Endothelial cell (in vitro differentiated cells): ENCODE measurements around the gene OLAH. TPM values are rescaled to one million over a fixed set of nuclear protein-coding genes. Genes with fewer than 3 reads are reported as not detected.

ENCODE experiments used
- DNase-seq: peaks from one replicate; pipeline ENCODE4 v3.0.0; 2021; ENCODE audit warnings: low spot score
- H3K27ac Mint-ChIP-seq: one replicate; pipeline ENCODE4 v1.8.0; 2021; ENCODE audit warnings: mixed read lengths, inconsistent platforms; ENCODE audit not compliant: unreplicated experiment
- H3K27me3 Mint-ChIP-seq: one replicate; pipeline ENCODE4 v1.8.0; 2021; ENCODE audit warnings: mild to moderate bottlenecking, moderate library complexity, mixed read lengths, inconsistent platforms; ENCODE audit not compliant: unreplicated experiment
- H3K36me3 Mint-ChIP-seq: one replicate; pipeline ENCODE4 v1.8.0; 2021; ENCODE audit warnings: mild to moderate bottlenecking, low read depth, mixed read lengths, inconsistent platforms; ENCODE audit not compliant: unreplicated experiment
- H3K4me1 Mint-ChIP-seq: one replicate; pipeline ENCODE4 v1.8.0; 2021; ENCODE audit warnings: mild to moderate bottlenecking, mixed read lengths, inconsistent platforms; ENCODE audit not compliant: unreplicated experiment
- H3K4me3 Mint-ChIP-seq: one replicate; pipeline ENCODE4 v1.8.0; 2021; ENCODE audit warnings: mild to moderate bottlenecking, mixed read lengths, inconsistent platforms; ENCODE audit not compliant: unreplicated experiment
- H3K9me3 Mint-ChIP-seq: one replicate; pipeline ENCODE4 v1.8.0; 2021; ENCODE audit warnings: mixed read lengths, inconsistent platforms; ENCODE audit not compliant: unreplicated experiment
- CTCF ChIP-seq: fragments of 200-600 bp; sonication (generic); IDR thresholded peaks from one replicate; pipeline ENCODE4 v1.5.0; 2021; ENCODE audit warnings: antibody characterized with exemption; ENCODE audit not compliant: unreplicated experiment
- total RNA-seq: library from RNA; stranded (reverse); fragmentation: NEBNext Ultra II Directional; extraction: Animal tissue kit (Norgen Biotek cat#: 25700); gene quantifications from one replicate; pipeline ENCODE4 v1.2.1, GENCODE V29; 2021; ENCODE audit not compliant: unreplicated experiment

The OLAH gene
- total RNA-seq, 1 donor from 2014 or later: 0.54 TPM

DNA sequence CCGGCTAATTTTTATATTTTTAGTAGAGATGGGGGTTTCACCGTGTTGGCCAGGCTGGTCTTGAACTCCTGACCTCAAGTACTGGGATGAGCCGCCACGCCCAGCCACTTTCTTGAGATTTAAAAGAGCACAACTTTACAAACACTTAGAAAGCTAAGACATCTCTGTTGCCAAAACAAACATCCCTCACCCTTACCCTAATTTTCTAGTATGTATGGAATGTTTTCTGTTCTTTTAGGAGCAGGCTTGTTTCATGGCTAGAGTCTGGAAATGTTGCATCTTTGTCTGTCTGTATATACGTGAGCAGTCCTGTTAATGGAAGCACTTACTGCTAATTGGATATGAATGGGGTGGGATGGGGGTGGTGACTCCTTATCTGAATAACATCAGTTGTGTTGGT is 2.9 kb downstream of the OLAH start:
- peaks cover 2% of the 10 kb centered on the region for H3K4me1 Mint-ChIP-seq
- H3K9me3 Mint-ChIP-seq: no peaks in the 10 kb centered on the region
- no peak overlapping the region for H3K4me3 Mint-ChIP-seq
- no peak for TF ChIP-seq CTCF
- H3K27ac Mint-ChIP-seq: no peak overlapping the region
- H3K36me3 Mint-ChIP-seq: peaks cover 4% of the 10 kb centered on the region
- DNase-seq: no peak
- H3K27me3 Mint-ChIP-seq: peaks cover 2% of the 10 kb centered on the region

DNA sequence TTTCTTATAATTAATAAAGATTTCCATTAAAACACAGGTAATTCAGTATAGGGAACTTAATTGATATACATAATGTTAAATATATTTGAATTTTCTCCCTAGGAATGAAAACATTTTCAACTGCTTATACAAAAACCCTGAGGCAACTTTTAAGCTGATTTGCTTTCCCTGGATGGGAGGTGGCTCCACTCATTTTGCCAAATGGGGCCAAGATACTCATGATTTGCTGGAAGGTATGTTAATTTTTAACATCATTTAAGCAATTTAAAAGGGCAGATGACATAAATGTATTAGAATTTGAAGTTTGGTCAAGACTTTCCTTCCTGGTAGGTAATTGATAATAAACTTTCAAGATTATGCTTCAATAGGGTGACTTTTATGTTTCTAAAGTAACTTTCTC is 5.8 kb downstream of the OLAH start:
- Mint-ChIP-seq H3K27me3 (peaks cover 2% of the 10 kb centered on the region), H3K36me3 (no peaks in the 10 kb centered on the region), H3K27ac (no peak overlapping the region), H3K9me3 (no peaks in the 10 kb centered on the region), H3K4me1 (no peaks in the 10 kb centered on the region), H3K4me3 (no peak overlapping the region)
- no peak for TF ChIP-seq CTCF
- DNase-seq: no peak

GRCh38 chr10:15052121-15052520 is 8.4 kb downstream of the OLAH start:
- no peak overlapping the region for H3K27ac Mint-ChIP-seq
- H3K9me3 Mint-ChIP-seq: no peaks in the 10 kb centered on the region
- no peak for TF ChIP-seq CTCF

DNA sequence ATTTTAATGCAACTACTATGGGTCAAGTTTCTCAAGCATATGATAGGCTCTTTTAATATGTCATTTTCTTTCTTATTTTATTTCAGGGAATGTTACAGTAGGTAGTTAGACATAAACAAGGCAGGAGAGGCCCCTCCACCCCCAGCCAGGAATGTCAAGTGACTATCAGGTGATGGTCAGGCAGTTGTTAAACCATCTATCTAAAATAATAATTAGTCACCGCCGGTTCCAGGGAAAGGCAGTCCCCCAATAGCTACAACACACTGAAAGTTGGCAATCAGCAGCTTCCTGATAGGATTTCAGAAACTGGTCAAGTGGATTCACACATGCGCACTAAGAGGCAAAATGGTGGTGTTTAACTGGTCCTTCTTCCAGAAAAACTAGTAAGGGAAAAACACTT is 9.3 kb downstream of the OLAH start:
- Mint-ChIP-seq H3K4me1 (no peaks in the 10 kb centered on the region), H3K36me3 (no peaks in the 10 kb centered on the region), H3K4me3 (no peak overlapping the region), H3K9me3 (no peaks in the 10 kb centered on the region), H3K27ac (no peak overlapping the region), H3K27me3 (peaks cover 2% of the 10 kb centered on the region)
- TF ChIP-seq CTCF: no peak
- no peak for DNase-seq

More at GRCh38 chr10:15052121-15052520, 8.4 kb downstream of the OLAH start:
- no peaks in the 10 kb centered on the region for H3K36me3 Mint-ChIP-seq
- no peaks in the 10 kb centered on the region for H3K4me1 Mint-ChIP-seq
- no peak for DNase-seq
- H3K27me3 Mint-ChIP-seq: peaks cover 2% of the 10 kb centered on the region
- H3K4me3 Mint-ChIP-seq: no peak overlapping the region

GRCh38 chr10:15058689-15059088 is 14.9 kb downstream of the OLAH start:
- no peak for TF ChIP-seq CTCF
- H3K27me3 Mint-ChIP-seq: no peaks in the 10 kb centered on the region
- DNase-seq: no peak
- H3K36me3 Mint-ChIP-seq: peaks cover 8% of the 10 kb centered on the region
- no peak overlapping the region for H3K4me3 Mint-ChIP-seq
- H3K9me3 Mint-ChIP-seq: peaks cover 5% of the 10 kb centered on the region
- H3K4me1 Mint-ChIP-seq: no peaks in the 10 kb centered on the region
- H3K27ac Mint-ChIP-seq: no peak overlapping the region
